ENCODE measurements around the gene CXCR2. TPM values are rescaled to one million over a fixed set of nuclear protein-coding genes. Genes with fewer than 3 reads are reported as not detected.

Gene CXCR2
- total RNA-seq, 1 donor from 2014 or later = 0.07 TPM

GRCh38 chr2:218168016-218168415 is 42.2 kb downstream of the CXCR2 start:
- no peaks in the 10 kb centered on the region for H3K9me3 ChIP-seq (ENCODE audit: insufficient read depth, low read depth, low read length)
- peaks cover 7% of the 10 kb centered on the region for H3K9me3 Mint-ChIP-seq (ENCODE audit: unreplicated experiment)
- H3K27me3 ChIP-seq (ENCODE audit: insufficient read depth, low read length) = peaks cover 20% of the 10 kb centered on the region
- DNase-seq (ENCODE audit: low read depth) = no peak
- no peak for FAIRE-seq
- H3K4me1 ChIP-seq (ENCODE audit: insufficient read depth, low read length) = no peaks in the 10 kb centered on the region
- no peak overlapping the region for H3K4me3 ChIP-seq (ENCODE audit: insufficient read depth, low read depth, low read length)
- no peak overlapping the region for H3K4me2 ChIP-seq (ENCODE audit: low read length)
- peaks cover 44% of the 10 kb centered on the region for H3K27me3 Mint-ChIP-seq (ENCODE audit: low read depth, unreplicated experiment)
- H3K4me3 Mint-ChIP-seq (ENCODE audit: unreplicated experiment) = no peak overlapping the region
- H3K4me1 Mint-ChIP-seq (ENCODE audit: low read depth, unreplicated experiment) = peaks cover 1% of the 10 kb centered on the region
- no peaks in the 10 kb centered on the region for H3K79me2 ChIP-seq (ENCODE audit: insufficient read depth, low read length)
- H4K20me1 ChIP-seq (ENCODE audit: insufficient read depth, low read length) = no peaks in the 10 kb centered on the region
- TF ChIP-seq EZH2 (IDR thresholded peaks at IDR 0.05; ENCODE audit: insufficient read depth, low read length) (no peak), CTCF (IDR thresholded peaks at IDR 0.05; ENCODE audit: insufficient read depth, low read depth, low read length) (no peak)
- no peak overlapping the region for H2AFZ ChIP-seq (ENCODE audit: low read depth, low read length)
- no peak overlapping the region for H3K9ac ChIP-seq (ENCODE audit: low read length)
- H3K36me3 ChIP-seq (ENCODE audit: insufficient read depth, low read length) = no peaks in the 10 kb centered on the region
- peaks cover 3% of the 10 kb centered on the region for H3K36me3 Mint-ChIP-seq (ENCODE audit: low read depth, unreplicated experiment)
- H3K27ac ChIP-seq (ENCODE audit: low read depth, low read length) = no peak overlapping the region
- no peak overlapping the region for H3K27ac Mint-ChIP-seq (ENCODE audit: unreplicated experiment)

GRCh38 chr2:218168635-218169462 is 43.0 kb downstream of the CXCR2 start:
- no peak overlapping the region for H3K27ac Mint-ChIP-seq (ENCODE audit: unreplicated experiment)
- no peak overlapping the region for H3K27ac ChIP-seq (ENCODE audit: low read depth, low read length)
- H3K36me3 ChIP-seq (ENCODE audit: insufficient read depth, low read length) = no peaks in the 10 kb centered on the region
- no peaks in the 10 kb centered on the region for H3K79me2 ChIP-seq (ENCODE audit: insufficient read depth, low read length)
- H3K9me3 ChIP-seq (ENCODE audit: insufficient read depth, low read depth, low read length) = no peaks in the 10 kb centered on the region
- no peak overlapping the region for H3K9ac ChIP-seq (ENCODE audit: low read length)
- no peak overlapping the region for H3K4me3 ChIP-seq (ENCODE audit: insufficient read depth, low read depth, low read length)
- DNase-seq (ENCODE audit: low read depth) (no peak), FAIRE-seq (no peak)
- no peak overlapping the region for H3K4me2 ChIP-seq (ENCODE audit: low read length)
- peaks cover 1% of the 10 kb centered on the region for H3K4me1 Mint-ChIP-seq (ENCODE audit: low read depth, unreplicated experiment)
- no peak overlapping the region for H3K4me3 Mint-ChIP-seq (ENCODE audit: unreplicated experiment)
- H3K9me3 Mint-ChIP-seq (ENCODE audit: unreplicated experiment) = peaks cover 4% of the 10 kb centered on the region
- no peaks in the 10 kb centered on the region for H3K4me1 ChIP-seq (ENCODE audit: insufficient read depth, low read length)
- H4K20me1 ChIP-seq (ENCODE audit: insufficient read depth, low read length) = no peaks in the 10 kb centered on the region
- TF ChIP-seq EZH2 (IDR thresholded peaks at IDR 0.05; ENCODE audit: insufficient read depth, low read length) = no peak
- peak; percentile 55 for TF ChIP-seq CTCF (IDR thresholded peaks at IDR 0.05; ENCODE audit: insufficient read depth, low read depth, low read length)
- peaks cover 19% of the 10 kb centered on the region for H3K27me3 ChIP-seq (ENCODE audit: insufficient read depth, low read length)
- peaks cover 35% of the 10 kb centered on the region for H3K27me3 Mint-ChIP-seq (ENCODE audit: low read depth, unreplicated experiment)
- H2AFZ ChIP-seq (ENCODE audit: low read depth, low read length) = no peak overlapping the region
- H3K36me3 Mint-ChIP-seq (ENCODE audit: low read depth, unreplicated experiment) = peaks cover 3% of the 10 kb centered on the region

Measured in astrocyte (in vitro differentiated cells and primary cell).